GM18499 (cell line): Measurements from ENCODE around the gene PRSS36.

Source experiments
- ATAC-seq: cut with Tn5 transposase; IDR thresholded peaks from one replicate; pipeline ENCODE4 v1.9.1; 2021; ENCODE audit warnings: moderate number of reproducible peaks; ENCODE audit not compliant: insufficient read depth, unreplicated experiment

The PRSS36 gene

GRCh38 chr16:31129568-31130335 lies 20.1 kb downstream of the PRSS36 start:
- ATAC-seq: no peak

- ATAC-seq: no peak
These were observed 20.9 kb downstream of the PRSS36 start for GRCh38 chr16:31128711-31129567.

- ATAC-seq: no peak
These were observed 22.7 kb downstream of the PRSS36 start for GRCh38 chr16:31127182-31127581.

GRCh38 chr16:31125844-31126243 lies 24.0 kb downstream of the PRSS36 start:
- no peak for ATAC-seq

- ATAC-seq: no peak
These were observed 29.7 kb downstream of the PRSS36 start for GRCh38 chr16:31120129-31120528.

GRCh38 chr16:31118223-31119155 lies 31.4 kb downstream of the PRSS36 start:
- ATAC-seq: no peak

GRCh38 chr16:31117384-31118222 lies 32.3 kb downstream of the PRSS36 start, which contains the start of gene KAT8:
TSS of gene KAT8 (plus strand) at chr16:31117664. CDS start at chr16:31117682, 18 bp downstream.
- ATAC-seq: peak; percentile 60

- ATAC-seq: no peak
These were observed 35.4 kb downstream of the PRSS36 start for GRCh38 chr16:31114468-31114867.

- no peak for ATAC-seq
These were observed 36.4 kb downstream of the PRSS36 start for GRCh38 chr16:31113121-31114120.

GRCh38 chr16:31112711-31113110 lies 37.2 kb downstream of the PRSS36 start:
- no peak for ATAC-seq

- ATAC-seq: no peak
These were observed 37.9 kb downstream of the PRSS36 start for GRCh38 chr16:31111881-31112466.

- no peak for ATAC-seq
These were observed 39.5 kb downstream of the PRSS36 start for GRCh38 chr16:31110106-31111034.

- no peak for ATAC-seq
These were observed 40.2 kb downstream of the PRSS36 start for GRCh38 chr16:31109622-31110021.

- no peak for ATAC-seq
These were observed 40.9 kb downstream of the PRSS36 start for GRCh38 chr16:31108794-31109558.

- peak; percentile 41 for ATAC-seq
These were observed 41.7 kb downstream of the PRSS36 start, which contains the start of gene BCKDK for GRCh38 chr16:31108035-31108793. TSS of gene BCKDK (plus strand) at chr16:31108386. CDS start at chr16:31109224, 838 bp downstream.
